Measurements from ENCODE around the gene RABGEF1.
"Not testable (repeated sequence)": the region's sequence is repeated elsewhere in the genome, so short reads cannot be mapped to it uniquely, and the experiment has no call there.

DNA sequence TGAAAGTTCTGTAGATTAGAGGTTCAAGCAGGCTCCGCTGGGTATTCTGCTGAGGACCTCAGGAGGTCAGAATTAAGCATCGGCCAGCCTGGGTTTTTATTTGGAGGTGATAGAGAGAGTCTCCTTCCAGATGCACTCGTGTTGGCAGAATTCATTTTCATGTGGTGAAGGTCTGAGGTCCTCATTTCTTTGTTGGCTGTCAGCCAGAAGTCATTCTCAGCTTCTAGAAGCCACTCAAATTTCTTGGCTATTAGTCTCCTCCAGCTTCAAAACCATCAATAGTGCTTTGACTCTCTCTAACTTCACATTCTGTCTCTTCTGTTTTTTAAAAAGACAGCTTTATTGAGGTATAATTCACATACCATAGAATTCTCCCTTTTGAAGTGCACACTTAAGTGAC, 22.6 kb downstream of the RABGEF1 start:
- TF ChIP-seq, protein P1, sequence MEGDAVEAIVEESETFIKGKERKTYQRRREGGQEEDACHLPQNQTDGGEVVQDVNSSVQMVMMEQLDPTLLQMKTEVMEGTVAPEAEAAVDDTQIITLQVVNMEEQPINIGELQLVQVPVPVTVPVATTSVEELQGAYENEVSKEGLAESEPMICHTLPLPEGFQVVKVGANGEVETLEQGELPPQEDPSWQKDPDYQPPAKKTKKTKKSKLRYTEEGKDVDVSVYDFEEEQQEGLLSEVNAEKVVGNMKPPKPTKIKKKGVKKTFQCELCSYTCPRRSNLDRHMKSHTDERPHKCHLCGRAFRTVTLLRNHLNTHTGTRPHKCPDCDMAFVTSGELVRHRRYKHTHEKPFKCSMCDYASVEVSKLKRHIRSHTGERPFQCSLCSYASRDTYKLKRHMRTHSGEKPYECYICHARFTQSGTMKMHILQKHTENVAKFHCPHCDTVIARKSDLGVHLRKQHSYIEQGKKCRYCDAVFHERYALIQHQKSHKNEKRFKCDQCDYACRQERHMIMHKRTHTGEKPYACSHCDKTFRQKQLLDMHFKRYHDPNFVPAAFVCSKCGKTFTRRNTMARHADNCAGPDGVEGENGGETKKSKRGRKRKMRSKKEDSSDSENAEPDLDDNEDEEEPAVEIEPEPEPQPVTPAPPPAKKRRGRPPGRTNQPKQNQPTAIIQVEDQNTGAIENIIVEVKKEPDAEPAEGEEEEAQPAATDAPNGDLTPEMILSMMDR (IDR thresholded peaks at IDR 0.05), result not testable (repeated sequence)
- TF ChIP-seq POLR2A (IDR thresholded peaks at IDR 0.05), result not testable (repeated sequence)
